ENCODE data around the gene CIB4.
"Not testable (repeated sequence)": the region's sequence is repeated elsewhere in the genome, so short reads cannot be mapped to it uniquely, and the experiment has no call there.

Gene CIB4

DNA sequence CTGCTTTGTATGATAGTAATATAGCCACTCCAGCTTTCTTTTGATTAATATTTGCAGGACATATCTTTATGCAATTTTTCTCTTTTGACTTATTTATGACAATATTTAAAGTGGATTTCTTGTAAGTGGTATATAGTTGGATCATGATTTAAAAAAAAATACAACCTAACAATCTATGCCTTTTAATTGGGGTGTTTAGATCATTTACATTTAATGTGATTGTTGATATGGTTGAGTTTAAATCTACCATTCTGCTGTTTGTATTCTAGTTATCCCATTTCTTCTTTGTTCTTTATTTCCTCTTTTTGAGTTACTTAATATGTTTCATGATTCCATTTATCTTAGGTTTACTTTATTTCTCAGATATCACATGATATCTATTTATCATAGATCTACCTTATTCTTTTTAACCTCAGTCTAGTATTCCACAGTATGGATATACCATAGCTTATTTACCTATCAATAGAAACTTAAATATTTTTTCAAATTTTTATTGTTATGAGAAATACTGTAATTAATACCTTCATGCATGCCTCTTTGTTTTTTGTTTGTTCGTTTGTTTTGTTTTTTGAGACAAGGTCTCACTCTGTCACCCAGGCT, 19.3 kb upstream of the CIB4 start:
- no peak overlapping the region for H3K27ac ChIP-seq
- no peak for DNase-seq
- H3K27me3 ChIP-seq (ENCODE audit: insufficient read depth, low read depth, severe bottlenecking), result no peaks in the 10 kb centered on the region
- H3K36me3 ChIP-seq, result no peaks in the 10 kb centered on the region
- no peak for TF ChIP-seq CTCF (IDR thresholded peaks at IDR 0.05; ENCODE audit: low read depth, low read length)
- H3K4me3 ChIP-seq (ENCODE audit: low read depth, low read length), result no peak overlapping the region
- H3K9me3 ChIP-seq (ENCODE audit: severe bottlenecking), result peaks cover 33% of the 10 kb centered on the region

DNA sequence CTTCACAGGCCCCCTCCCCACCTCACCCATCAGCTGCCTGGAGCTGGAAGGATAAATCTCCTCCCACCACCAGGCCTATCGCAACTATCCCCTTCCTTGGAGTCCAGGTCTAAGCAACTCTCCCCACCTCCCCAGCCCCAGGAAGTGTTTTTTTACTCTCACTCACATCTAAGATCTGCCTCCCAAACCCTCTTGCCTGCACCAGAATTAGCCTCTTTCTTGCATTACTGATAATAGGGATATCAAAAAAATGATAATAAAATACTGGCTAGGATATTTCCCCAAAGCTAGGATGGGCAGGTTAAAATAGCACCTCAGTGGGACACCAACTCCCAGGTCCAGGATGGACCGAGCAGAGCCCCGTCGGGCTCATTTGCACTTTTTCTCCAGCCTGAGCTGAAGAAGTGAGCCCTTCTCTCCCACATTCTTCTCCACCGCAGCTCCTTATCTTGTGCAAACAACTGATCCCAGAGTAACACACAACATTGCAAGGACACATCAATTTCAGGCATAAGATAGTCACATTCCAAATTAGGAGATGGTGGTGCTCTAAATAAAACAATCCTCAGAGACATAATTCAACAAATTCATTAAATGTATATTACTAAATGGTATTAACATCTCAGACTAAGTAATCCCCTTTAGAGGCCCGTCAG, 17.7 kb upstream of the CIB4 start:
- Histone ChIP-seq H3K9me3 (ENCODE audit: severe bottlenecking) (peaks cover 33% of the 10 kb centered on the region), H3K27me3 (ENCODE audit: insufficient read depth, low read depth, severe bottlenecking) (no peaks in the 10 kb centered on the region), H3K27ac (no peak overlapping the region), H3K36me3 (no peaks in the 10 kb centered on the region), H3K4me3 (ENCODE audit: low read depth, low read length) (no peak overlapping the region)
- DNase-seq, result peak; percentile 3
- TF ChIP-seq CTCF (IDR thresholded peaks at IDR 0.05; ENCODE audit: low read depth, low read length), result no peak

GRCh38 chr2:26657265-26657664, 16.1 kb upstream of the CIB4 start:
- TF ChIP-seq CTCF (IDR thresholded peaks at IDR 0.05; ENCODE audit: low read depth, low read length), result no peak
- Histone ChIP-seq H3K4me3 (ENCODE audit: low read depth, low read length) (no peak overlapping the region), H3K36me3 (no peaks in the 10 kb centered on the region), H3K9me3 (ENCODE audit: severe bottlenecking) (peaks cover 33% of the 10 kb centered on the region), H3K27ac (no peak overlapping the region), H3K27me3 (ENCODE audit: insufficient read depth, low read depth, severe bottlenecking) (no peaks in the 10 kb centered on the region)
- no peak for DNase-seq

- Histone ChIP-seq H3K36me3 (no peaks in the 10 kb centered on the region), H3K27ac (no peak overlapping the region)
Measured at GRCh38 chr2:26655611-26656195, 14.5 kb upstream of the CIB4 start.

DNA sequence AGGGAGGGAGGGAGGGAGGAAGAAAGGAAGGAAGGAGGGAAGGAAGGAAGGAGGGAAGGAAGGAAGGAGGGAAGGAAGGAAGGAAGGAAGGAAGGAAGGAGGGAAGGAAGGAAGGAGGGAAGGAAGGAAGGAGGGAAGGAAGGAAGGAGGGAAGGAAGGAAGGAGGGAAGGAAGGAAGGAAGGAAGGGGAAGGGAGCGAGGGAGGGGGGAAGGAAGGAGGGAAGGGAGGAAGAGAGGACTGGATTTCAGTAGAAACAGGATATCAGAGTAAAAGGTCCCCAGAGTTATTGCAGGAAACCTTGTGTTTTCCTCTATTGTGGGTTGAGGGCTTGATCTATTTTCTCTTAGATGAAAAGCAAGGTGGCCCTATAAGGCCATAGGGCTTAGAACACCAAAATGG, 14.0 kb upstream of the CIB4 start:
- H3K27me3 ChIP-seq (ENCODE audit: insufficient read depth, low read depth, severe bottlenecking); H3K4me3 ChIP-seq (ENCODE audit: low read depth, low read length); DNase-seq; H3K36me3 ChIP-seq; H3K27ac ChIP-seq: not testable (repeated sequence)
- peaks cover 27% of the 10 kb centered on the region for H3K9me3 ChIP-seq (ENCODE audit: severe bottlenecking)

More at GRCh38 chr2:26655611-26656195, 14.5 kb upstream of the CIB4 start:
- TF ChIP-seq CTCF (IDR thresholded peaks at IDR 0.05; ENCODE audit: low read depth, low read length), result no peak
- no peak overlapping the region for H3K4me3 ChIP-seq (ENCODE audit: low read depth, low read length)
- no peak for DNase-seq
- no peaks in the 10 kb centered on the region for H3K27me3 ChIP-seq (ENCODE audit: insufficient read depth, low read depth, severe bottlenecking)
- peaks cover 29% of the 10 kb centered on the region for H3K9me3 ChIP-seq (ENCODE audit: severe bottlenecking)

GRCh38 chr2:26654061-26654340, 12.8 kb upstream of the CIB4 start:
- DNase-seq, result no peak
- TF ChIP-seq CTCF (IDR thresholded peaks at IDR 0.05; ENCODE audit: low read depth, low read length), result no peak
- no peaks in the 10 kb centered on the region for H3K36me3 ChIP-seq
- no peaks in the 10 kb centered on the region for H3K27me3 ChIP-seq (ENCODE audit: insufficient read depth, low read depth, severe bottlenecking)
- H3K4me3 ChIP-seq (ENCODE audit: low read depth, low read length), result no peak overlapping the region
- no peak overlapping the region for H3K27ac ChIP-seq
- peaks cover 17% of the 10 kb centered on the region for H3K9me3 ChIP-seq (ENCODE audit: severe bottlenecking)

Data from WERI-Rb-1 (cell line).